K562 (cell line): Measurements from ENCODE around the gene IL4I1. TPM values are rescaled to one million over a fixed set of nuclear protein-coding genes. Genes with fewer than 3 reads are reported as not detected.

Experiments used
- AFF4 ChIP-seq: sonication (generic); formaldehyde crosslinking; IDR thresholded peaks from 2 replicates; pipeline ENCODE4 v1.8.0; 2023; ENCODE audit warnings: mild to moderate bottlenecking, missing genetic modification reagents
- CBX3 ChIP-seq, 2 experiments: IDR thresholded peaks; 1 replicate in 1 of 2; 2 replicates in 1 of 2; pipeline ENCODE4 v1.6.1; 2012; ENCODE audit warnings: inconsistent platforms in 2 of 2, low read length in 2 of 2, borderline replicate concordance in 1 of 2, control low read depth in 1 of 2
- EGR1 ChIP-seq: fragments of 450-650 bp; conservative IDR thresholded peaks from 2 replicates; pipeline ENCODE4 v1.6.1; 2017; ENCODE audit warnings: mild to moderate bottlenecking
- ESRRA ChIP-seq: fragments of 450-650 bp; IDR thresholded peaks from 2 replicates; pipeline ENCODE4 v1.6.1; 2014; ENCODE audit warnings: low read depth, mild to moderate bottlenecking, moderate library complexity, borderline replicate concordance
- HDAC1 ChIP-seq, 2 experiments: fragments of 450-650 bp; IDR thresholded peaks; 2 replicates each; pipeline ENCODE4 v1.6.1; 2016 to 2017; ENCODE audit warnings: inconsistent platforms in 1 of 2, mild to moderate bottlenecking in 1 of 2, moderate library complexity in 1 of 2
- KLF16 ChIP-seq: IDR thresholded peaks from 2 replicates; pipeline ENCODE4 v1.6.1; 2016; ENCODE audit warnings: antibody characterized with exemption
- MAFF ChIP-seq: IDR thresholded peaks from 2 replicates; pipeline ENCODE4 v1.6.1; 2012; ENCODE audit warnings: low read length, improper control_type of control experiment
- MYNN ChIP-seq, 2 experiments: sonication (generic); formaldehyde crosslinking in 1 of 2; IDR thresholded peaks; 2 replicates each; pipeline versions ENCODE4 v1.5.0 to v1.6.1; 2016 to 2020; ENCODE audit warnings: antibody characterized with exemption in 1 of 2, missing genetic modification reagents in 1 of 2
- NFIX ChIP-seq: fragments of 250-450 bp; sonication (Bioruptor Pico); IDR thresholded peaks from 2 replicates; pipeline ENCODE4 v1.4.0; 2020; ENCODE audit warnings: low read depth, mild to moderate bottlenecking, moderate library complexity
- NFXL1 ChIP-seq: fragments of 450-650 bp; formaldehyde crosslinking; IDR thresholded peaks from 2 replicates; pipeline ENCODE4 v1.4.0; 2021; ENCODE audit warnings: mild to moderate bottlenecking
- NRF1 ChIP-seq, 2 experiments: fragments of 450-650 bp; IDR thresholded peaks in 1 of 2; conservative IDR thresholded peaks in 1 of 2; 2 replicates each; pipeline ENCODE4 v1.6.1; 2014; ENCODE audit warnings: mild to moderate bottlenecking in 2 of 2
- PHF21A ChIP-seq: fragments of 450-650 bp; IDR thresholded peaks from 2 replicates; pipeline ENCODE4 v1.6.1; 2017; ENCODE audit warnings: low read depth, borderline replicate concordance
- POLR3A ChIP-seq: IDR thresholded peaks from 2 replicates; pipeline ENCODE4 v1.6.1; 2011; ENCODE audit warnings: borderline replicate concordance, mild to moderate bottlenecking, moderate library complexity; ENCODE audit not compliant: insufficient read length, insufficient read depth; ENCODE audit errors: extremely low read depth
- PRPF4 ChIP-seq: fragments of 200-400 bp; formaldehyde crosslinking; IDR thresholded peaks from one replicate; pipeline ENCODE4 v1.6.1; 2017; ENCODE audit warnings: low read length, low read depth, mild to moderate bottlenecking; ENCODE audit not compliant: insufficient read depth, poor library complexity, severe bottlenecking
- PTTG1 ChIP-seq: fragments of 450-650 bp; IDR thresholded peaks from 2 replicates; pipeline ENCODE4 v1.6.1; 2016; ENCODE audit warnings: low read depth, mild to moderate bottlenecking, missing genetic modification characterization, missing compliant biosample characterization
- RBM22 ChIP-seq: fragments of 200-400 bp; formaldehyde crosslinking; IDR thresholded peaks from 2 replicates; pipeline ENCODE4 v1.6.1; 2018; ENCODE audit warnings: low read length, low read depth; ENCODE audit not compliant: poor library complexity, severe bottlenecking
- SAFB ChIP-seq: fragments of 200-400 bp; formaldehyde crosslinking; IDR thresholded peaks from 2 replicates; pipeline ENCODE4 v1.6.1; 2017; ENCODE audit warnings: low read depth, low read length, borderline replicate concordance
- SIX5 ChIP-seq, 2 experiments: IDR thresholded peaks; 2 replicates each; pipeline ENCODE4 v1.6.1; 2011; ENCODE audit warnings: low read length in 2 of 2, borderline replicate concordance in 1 of 2, low read depth in 1 of 2, mild to moderate bottlenecking in 1 of 2, moderate library complexity in 1 of 2; ENCODE audit not compliant: insufficient read depth in 1 of 2
- SMARCA4 ChIP-seq: fragments of 450-650 bp; IDR thresholded peaks from 2 replicates; pipeline ENCODE4 v1.6.1; 2016
- SREBF1 ChIP-seq: fragments of 150-350 bp; IDR thresholded peaks from 2 replicates; pipeline ENCODE4 v1.6.1; 2014; ENCODE audit warnings: antibody characterized with exemption, low read depth, low read length, borderline replicate concordance
- TBL1XR1 ChIP-seq, 2 experiments: IDR thresholded peaks; 2 replicates each; pipeline ENCODE4 v1.6.1; 2012; ENCODE audit warnings: improper control_type of control experiment in 2 of 2, low read length in 2 of 2, mild to moderate bottlenecking in 1 of 2
- TEAD1 ChIP-seq, 2 experiments: fragments of 450-650 bp in 1 of 2; sonication (generic) in 1 of 2; formaldehyde crosslinking; IDR thresholded peaks; 2 replicates each; pipeline versions ENCODE4 v1.4.0 to v1.8.0; 2020 to 2022; ENCODE audit warnings: mild to moderate bottlenecking in 2 of 2, missing genetic modification reagents in 1 of 2
- ZC3H8 ChIP-seq: fragments of 450-650 bp; IDR thresholded peaks from 2 replicates; pipeline ENCODE4 v1.6.1; 2017
- ZNF184 ChIP-seq: sonication (generic); formaldehyde crosslinking; IDR thresholded peaks from 2 replicates; pipeline ENCODE4 v1.5.0; 2020; ENCODE audit warnings: missing genetic modification reagents
- ZNF263 ChIP-seq: sonication (generic); formaldehyde crosslinking; IDR thresholded peaks from 2 replicates; pipeline ENCODE4 v1.8.0; 2022; ENCODE audit warnings: mild to moderate bottlenecking, missing genetic modification reagents, borderline replicate concordance
- ZNF707 ChIP-seq: fragments of 250-450 bp; sonication (Bioruptor Pico); conservative IDR thresholded peaks from 2 replicates; pipeline ENCODE4 v1.8.0; 2022; ENCODE audit warnings: inconsistent platforms, mild to moderate bottlenecking, moderate library complexity
- polyA plus RNA-seq, 8 experiments: library from polyadenylated mRNA; depleted of rRNA in 4 of 8; stranded (reverse) in 5 of 8; unstranded in 3 of 8; fragments of >200 nt; fragmentation: Nextera tagmentation in 2 of 8; fragmentation: Illumina TruSeq in 1 of 8; extraction: Ambion mirVana in 2 of 8; extraction: Trizol in 1 of 8; gene quantifications; 2 replicates each; pipeline versions ENCODE4 v1.2.1 to v1.2.3, GENCODE V29; 2011 to 2014; ENCODE audit warnings: inconsistent platforms in 1 of 8, missing spikeins in 1 of 8
- total RNA-seq, 7 experiments: library from RNA; depleted of rRNA in 6 of 7; stranded (reverse); fragments of >200 nt in 6 of 7; fragmentation: Illumina TruSeq in 2 of 7; extraction: Trizol in 2 of 7; gene quantifications; 2 replicates each; pipeline versions ENCODE4 v1.2.1 to v1.2.3, GENCODE V29; 2011 to 2021; ENCODE audit warnings: low replicate concordance in 1 of 7

Gene IL4I1
- total and polyA plus RNA-seq, 9 of the 15 experiments (the other 6 are each of a cell fraction or from before 2014, with no cell fraction given): 0.06 to 0.95 (median 0.43) TPM; not detected in 2

- TF ChIP-seq HDAC1 (IDR thresholded peaks at IDR 0.05): peak in 1 of 2 experiments; percentile 28; a peak in 2 of 4 replicates
- TF ChIP-seq ZNF707 (CRISPR knock-in tag): no peak
- 0 out of 4 replicates have a peak, but pooled peaks of 1 of the 2 experiments have one; percentile 42 for TF ChIP-seq TEAD1 (CRISPR knock-in tag; IDR thresholded peaks at IDR 0.05)
- no peak for TF ChIP-seq SMARCA4
- no peak for TF ChIP-seq SAFB
- peak; percentile 23; the same call in 1 of the 2 replicates for TF ChIP-seq PHF21A
- TF ChIP-seq EGR1: peak; percentile 95
- no peak for TF ChIP-seq KLF16
- no peak for TF ChIP-seq AFF4 (CRISPR knock-in tag)
- no peak for TF ChIP-seq MAFF
- TF ChIP-seq NRF1 (conservative IDR thresholded peaks at IDR 0.05 in 1 of 2, IDR thresholded peaks at IDR 0.05 in 1 of 2): peak; percentile 95 to 96
- no peak for TF ChIP-seq TBL1XR1 (IDR thresholded peaks at IDR 0.05; ENCODE audit: low read length in 2 of 2)
- TF ChIP-seq POLR3A: no peak
- no peak for TF ChIP-seq CBX3 (IDR thresholded peaks at IDR 0.05; ENCODE audit: borderline replicate concordance in 1 of 2, low read length in 2 of 2)
- TF ChIP-seq ZNF263 (CRISPR knock-in tag): no peak
- no peak for TF ChIP-seq RBM22
- TF ChIP-seq PRPF4: no peak
- no peak for TF ChIP-seq ZC3H8
- TF ChIP-seq MYNN (IDR thresholded peaks at IDR 0.05): no peak; the same call in 1 of the 2 replicates
- no peak for TF ChIP-seq MYNN (CRISPR knock-in tag; IDR thresholded peaks at IDR 0.05)
- TF ChIP-seq NFXL1 (CRISPR knock-in tag): no peak
- TF ChIP-seq SIX5 (IDR thresholded peaks at IDR 0.05; ENCODE audit: borderline replicate concordance in 1 of 2, insufficient read depth in 1 of 2, low read depth in 1 of 2, low read length in 2 of 2): no peak
- no peak for TF ChIP-seq PTTG1 (tag)
- TF ChIP-seq ZNF184 (CRISPR knock-in tag): no peak
- TF ChIP-seq SREBF1: no peak
- no peak for TF ChIP-seq NFIX (CRISPR knock-in tag)
- peak; percentile 17; the same call in 1 of the 2 replicates for TF ChIP-seq ESRRA
Observed at GRCh38 chr19:49869484-49870308, 27.0 kb downstream of the IL4I1 start (continued).
